ENCODE data around the gene PAPSS1.

Gene PAPSS1

GRCh38 chr4:107616838-107617389 lies 103.1 kb downstream of the PAPSS1 start:
- Histone ChIP-seq H3K23ac (ENCODE audit: low read length) (no peak overlapping the region), H2AFZ (ENCODE audit: insufficient read depth, low read length, poor library complexity) (no peak overlapping the region), H3K4me2 (ENCODE audit: low read length) (no peak overlapping the region), H2AK5ac (ENCODE audit: low read length) (no peak overlapping the region), H3K4me1 (ENCODE audit: control insufficient read depth in 1 of 2, insufficient read depth in 2 of 2, low read length in 2 of 2) (no peaks in the 10 kb centered on the region), H3K79me1 (ENCODE audit: low read length) (peaks cover 2% of the 10 kb centered on the region), H3K14ac (ENCODE audit: low read length) (no peak overlapping the region), H3K27me3 (ENCODE audit: insufficient read depth, low read length) (no peaks in the 10 kb centered on the region), H3K36me3 (ENCODE audit: control insufficient read depth in 1 of 2, insufficient read depth in 2 of 2, low read length in 2 of 2) (peaks cover 2 to 5% of the 10 kb centered on the region in 2 experiments), H3K18ac (ENCODE audit: low read length) (no peak overlapping the region), H3K4me3 (ENCODE audit: low read depth, low read length) (no peak overlapping the region), H3K27ac (ENCODE audit: low read depth, low read length) (no peak overlapping the region), H3K79me2 (ENCODE audit: control insufficient read depth, insufficient read depth, low read length, poor library complexity) (no peaks in the 10 kb centered on the region), H3K9ac (ENCODE audit: low read length) (no peak overlapping the region), H2BK120ac (ENCODE audit: insufficient read depth, low read length, poor library complexity) (no peak overlapping the region), H4K8ac (ENCODE audit: low read depth, low read length) (no peak overlapping the region), H2BK12ac (ENCODE audit: low read length) (no peak overlapping the region), H4K12ac (ENCODE audit: low read depth, low read length) (no peak overlapping the region), H3K4ac (ENCODE audit: low read depth, low read length) (no peak overlapping the region), H2BK5ac (ENCODE audit: low read depth, low read length, poor library complexity) (no peak overlapping the region), H4K91ac (ENCODE audit: low read depth, low read length) (no peak overlapping the region), H3K9me3 (ENCODE audit: insufficient read depth, low read depth, low read length) (no peaks in the 10 kb centered on the region)
- DNase-seq: no peak
- no CpG with 5 or more reads among the region's 3 CpGs for WGBS (ENCODE audit: extremely low coverage, insufficient coverage, insufficient read length)

- Histone ChIP-seq H3K14ac (ENCODE audit: low read length) (no peak overlapping the region), H2BK12ac (ENCODE audit: low read length) (no peak overlapping the region), H3K27ac (ENCODE audit: low read depth, low read length) (no peak overlapping the region), H2AK5ac (ENCODE audit: low read length) (no peak overlapping the region), H3K79me2 (ENCODE audit: control insufficient read depth, insufficient read depth, low read length, poor library complexity) (no peaks in the 10 kb centered on the region), H2BK5ac (ENCODE audit: low read depth, low read length, poor library complexity) (no peak overlapping the region), H4K91ac (ENCODE audit: low read depth, low read length) (no peak overlapping the region), H2AFZ (ENCODE audit: insufficient read depth, low read length, poor library complexity) (no peak overlapping the region), H3K23ac (ENCODE audit: low read length) (no peak overlapping the region), H3K18ac (ENCODE audit: low read length) (no peak overlapping the region), H3K4me2 (ENCODE audit: low read length) (no peak overlapping the region), H3K79me1 (ENCODE audit: low read length) (peaks cover 2% of the 10 kb centered on the region), H3K4ac (ENCODE audit: low read depth, low read length) (no peak overlapping the region), H3K4me3 (ENCODE audit: low read depth, low read length) (no peak overlapping the region), H3K27me3 (ENCODE audit: insufficient read depth, low read length) (no peaks in the 10 kb centered on the region), H3K36me3 (ENCODE audit: control insufficient read depth in 1 of 2, insufficient read depth in 2 of 2, low read length in 2 of 2) (peaks cover 5 to 6% of the 10 kb centered on the region in 2 experiments), H4K8ac (ENCODE audit: low read depth, low read length) (no peak overlapping the region), H4K12ac (ENCODE audit: low read depth, low read length) (no peak overlapping the region), H3K9me3 (ENCODE audit: insufficient read depth, low read depth, low read length) (no peaks in the 10 kb centered on the region), H3K4me1 (ENCODE audit: control insufficient read depth in 1 of 2, insufficient read depth in 2 of 2, low read length in 2 of 2) (no peaks in the 10 kb centered on the region), H3K9ac (ENCODE audit: low read length) (no peak overlapping the region), H2BK120ac (ENCODE audit: insufficient read depth, low read length, poor library complexity) (no peak overlapping the region)
- no peak for DNase-seq
- no CpG with 5 or more reads among the region's 1 CpG for WGBS (ENCODE audit: extremely low coverage, insufficient coverage, insufficient read length)
Measured at GRCh38 chr4:107615809-107616208, 104.2 kb downstream of the PAPSS1 start.

DNA sequence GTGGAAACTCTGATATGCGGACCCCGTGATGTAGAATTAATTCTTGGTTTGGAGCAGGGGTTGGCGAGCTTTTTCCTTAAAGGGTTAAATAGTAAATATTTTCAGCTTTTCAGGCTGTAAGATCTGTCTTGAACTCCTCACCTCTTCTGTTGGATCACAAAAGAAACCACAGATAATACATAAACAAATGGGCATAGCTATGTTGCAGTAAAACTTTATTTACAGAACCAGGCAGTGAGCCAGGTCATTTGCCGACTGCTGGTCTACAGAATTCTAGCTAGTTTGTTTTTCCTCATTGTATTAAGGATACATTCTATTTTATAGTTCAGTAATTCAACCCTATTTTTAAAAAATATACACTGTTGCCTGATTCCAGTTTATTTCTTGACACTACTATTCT lies 116.6 kb downstream of the PAPSS1 start:
- Histone ChIP-seq H3K4ac (ENCODE audit: low read depth, low read length) (no peak overlapping the region), H3K79me2 (ENCODE audit: control insufficient read depth, insufficient read depth, low read length, poor library complexity) (no peaks in the 10 kb centered on the region), H3K4me1 (ENCODE audit: control insufficient read depth in 1 of 2, insufficient read depth in 2 of 2, low read length in 2 of 2) (peaks cover 0 to 3% of the 10 kb centered on the region in 2 experiments), H3K4me2 (ENCODE audit: low read length) (no peak overlapping the region), H3K9me3 (ENCODE audit: insufficient read depth, low read depth, low read length) (no peaks in the 10 kb centered on the region), H2AK5ac (ENCODE audit: low read length) (no peak overlapping the region), H2AFZ (ENCODE audit: insufficient read depth, low read length, poor library complexity) (no peak overlapping the region), H2BK5ac (ENCODE audit: low read depth, low read length, poor library complexity) (no peak overlapping the region), H3K9ac (ENCODE audit: low read length) (no peak overlapping the region), H3K4me3 (ENCODE audit: low read depth, low read length) (no peak overlapping the region), H2BK12ac (ENCODE audit: low read length) (no peak overlapping the region), H3K23ac (ENCODE audit: low read length) (no peak overlapping the region), H3K14ac (ENCODE audit: low read length) (no peak overlapping the region), H4K8ac (ENCODE audit: low read depth, low read length) (no peak overlapping the region), H4K91ac (ENCODE audit: low read depth, low read length) (no peak overlapping the region), H3K79me1 (ENCODE audit: low read length) (peaks cover 4% of the 10 kb centered on the region), H4K12ac (ENCODE audit: low read depth, low read length) (no peak overlapping the region), H2BK120ac (ENCODE audit: insufficient read depth, low read length, poor library complexity) (no peak overlapping the region), H3K36me3 (ENCODE audit: control insufficient read depth in 1 of 2, insufficient read depth in 2 of 2, low read length in 2 of 2) (no peaks in the 10 kb centered on the region), H3K27ac (ENCODE audit: low read depth, low read length) (no peak overlapping the region), H3K27me3 (ENCODE audit: insufficient read depth, low read length) (no peaks in the 10 kb centered on the region), H3K18ac (ENCODE audit: low read length) (no peak overlapping the region)
- no peak for DNase-seq
- no CpG with 5 or more reads among the region's 4 CpGs for WGBS (ENCODE audit: extremely low coverage, insufficient coverage, insufficient read length)

DNA sequence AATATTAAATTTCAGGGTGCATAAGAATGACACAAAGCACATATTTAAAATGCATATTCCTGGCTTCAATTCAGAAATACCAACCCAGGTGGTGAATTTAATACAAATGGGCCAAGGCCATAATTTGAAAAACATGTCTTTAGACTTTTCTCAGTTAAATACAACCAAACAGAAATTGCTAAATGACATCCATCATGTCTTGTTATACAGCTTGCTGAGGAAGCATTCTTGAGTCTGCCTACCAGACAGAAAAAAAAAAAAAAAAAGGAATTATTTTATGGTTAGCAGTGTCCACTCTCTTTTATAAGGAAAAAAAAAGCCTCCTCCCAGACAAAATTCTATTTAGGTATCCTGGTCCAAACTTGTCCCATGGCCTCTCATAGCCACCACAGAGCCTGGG lies 119.1 kb downstream of the PAPSS1 start:
- Histone ChIP-seq H3K4me1 (ENCODE audit: control insufficient read depth in 1 of 2, insufficient read depth in 2 of 2, low read length in 2 of 2) (peaks cover 0 to 3% of the 10 kb centered on the region in 2 experiments), H3K9me3 (ENCODE audit: insufficient read depth, low read depth, low read length) (no peaks in the 10 kb centered on the region), H3K23ac (ENCODE audit: low read length) (no peak overlapping the region), H3K27me3 (ENCODE audit: insufficient read depth, low read length) (no peaks in the 10 kb centered on the region), H3K27ac (ENCODE audit: low read depth, low read length) (no peak overlapping the region), H3K36me3 (ENCODE audit: control insufficient read depth in 1 of 2, insufficient read depth in 2 of 2, low read length in 2 of 2) (no peaks in the 10 kb centered on the region), H4K91ac (ENCODE audit: low read depth, low read length) (peak overlapping the region; percentile 24), H2BK5ac (ENCODE audit: low read depth, low read length, poor library complexity) (no peak overlapping the region), H3K4me2 (ENCODE audit: low read length) (no peak overlapping the region), H4K8ac (ENCODE audit: low read depth, low read length) (no peak overlapping the region), H2AK5ac (ENCODE audit: low read length) (no peak overlapping the region), H3K4ac (ENCODE audit: low read depth, low read length) (no peak overlapping the region), H2BK12ac (ENCODE audit: low read length) (no peak overlapping the region), H3K79me2 (ENCODE audit: control insufficient read depth, insufficient read depth, low read length, poor library complexity) (no peaks in the 10 kb centered on the region), H2AFZ (ENCODE audit: insufficient read depth, low read length, poor library complexity) (no peak overlapping the region), H3K9ac (ENCODE audit: low read length) (no peak overlapping the region), H3K18ac (ENCODE audit: low read length) (no peak overlapping the region), H2BK120ac (ENCODE audit: insufficient read depth, low read length, poor library complexity) (no peak overlapping the region), H4K12ac (ENCODE audit: low read depth, low read length) (no peak overlapping the region), H3K14ac (ENCODE audit: low read length) (no peak overlapping the region), H3K4me3 (ENCODE audit: low read depth, low read length) (no peak overlapping the region), H3K79me1 (ENCODE audit: low read length) (peaks cover 4% of the 10 kb centered on the region)
- DNase-seq: no peak
